NCI-H2196 treated with DMSO at 0.1 percent for 48 hours (cell line): Measurements from ENCODE around the gene CELSR1.
"Not testable (repeated sequence)": the region's sequence is repeated elsewhere in the genome, so short reads cannot be mapped to it uniquely, and the experiment has no call there.

Source experiments
- DNase-seq: peaks from one replicate; lab custom pipeline; 2025; ENCODE audit not compliant: unreplicated experiment; lab: John Stamatoyannopoulos, UW

Gene CELSR1

DNA sequence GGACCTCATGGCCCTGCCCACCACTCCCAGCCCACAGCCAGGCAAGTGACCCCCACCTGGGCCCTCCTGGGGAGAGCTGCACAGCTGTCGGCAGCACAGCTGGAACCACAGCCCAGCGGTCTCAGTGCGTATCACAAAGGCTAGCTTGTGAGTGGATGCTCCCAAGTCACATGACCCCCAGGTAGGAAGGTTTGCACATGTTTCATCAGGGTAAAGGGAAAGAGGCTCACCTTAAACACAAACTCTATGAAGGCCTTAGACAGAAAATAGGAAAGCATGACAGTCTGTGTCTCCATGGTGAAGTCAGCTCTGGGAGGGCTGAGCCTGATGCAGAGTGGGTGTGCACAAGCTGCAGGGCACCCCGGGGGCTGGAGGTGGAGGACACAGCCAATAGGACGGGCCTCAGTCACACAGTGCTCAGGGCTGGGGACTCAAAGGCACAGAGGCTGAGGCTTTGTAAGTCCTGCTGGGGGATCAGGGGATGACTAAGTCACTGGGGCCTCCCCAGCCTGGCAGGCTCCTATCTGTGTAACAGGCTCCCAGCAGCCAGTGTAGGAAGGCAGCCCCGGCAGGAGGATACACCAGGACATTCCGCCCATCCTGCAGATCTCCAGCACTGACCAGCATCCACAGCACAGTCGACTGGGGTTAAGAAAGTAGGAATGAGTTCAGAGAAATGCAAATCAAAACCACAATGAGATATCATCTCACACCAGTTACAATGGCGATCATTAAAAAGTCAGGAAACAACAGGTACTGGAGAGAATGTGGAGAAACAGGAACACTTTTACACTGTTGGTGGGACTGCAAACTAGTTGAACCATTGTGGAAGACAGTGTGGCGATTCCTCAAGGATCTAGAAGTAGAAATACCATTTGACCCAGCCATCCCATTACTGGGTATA is 22.0 kb downstream of the CELSR1 start:
- DNase-seq: no peak

- DNase-seq: no peak
Measured at GRCh38 chr22:46514592-46515207, 22.7 kb downstream of the CELSR1 start.

DNA sequence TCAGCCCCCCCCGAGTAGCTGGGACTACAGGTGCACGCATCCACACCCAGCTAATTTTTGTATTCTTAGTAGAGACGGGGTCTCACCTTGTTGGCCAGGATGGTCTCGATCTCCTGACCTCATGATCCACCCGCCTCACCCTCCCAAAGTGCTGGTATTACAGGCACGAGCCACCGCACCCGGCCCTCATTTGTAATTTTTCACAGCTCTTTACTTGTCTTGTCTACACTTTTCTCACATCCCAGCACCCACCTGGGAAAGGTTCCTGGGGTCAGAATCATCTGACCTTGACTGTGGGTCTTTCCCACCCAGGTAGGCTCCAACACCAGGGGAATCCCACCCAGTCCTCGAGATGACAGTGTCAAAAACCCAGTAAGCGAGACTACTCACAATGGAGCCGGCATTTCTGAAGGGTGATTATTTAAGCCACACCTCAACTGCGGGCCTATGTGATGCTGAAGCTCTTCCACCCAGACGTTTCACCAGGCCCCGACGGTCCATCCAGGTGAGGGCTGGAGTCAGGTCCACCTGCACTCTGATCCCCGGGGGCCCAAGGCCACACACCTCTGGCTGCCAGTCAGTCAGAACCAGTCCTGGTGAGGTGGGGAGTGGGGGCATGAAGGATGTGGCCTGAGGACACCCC is 23.4 kb downstream of the CELSR1 start:
- DNase-seq: no peak

- DNase-seq: no peak
Measured at GRCh38 chr22:46512683-46513082, 24.7 kb downstream of the CELSR1 start.

- DNase-seq: no peak
Measured at GRCh38 chr22:46512039-46512370, 25.4 kb downstream of the CELSR1 start.

DNA sequence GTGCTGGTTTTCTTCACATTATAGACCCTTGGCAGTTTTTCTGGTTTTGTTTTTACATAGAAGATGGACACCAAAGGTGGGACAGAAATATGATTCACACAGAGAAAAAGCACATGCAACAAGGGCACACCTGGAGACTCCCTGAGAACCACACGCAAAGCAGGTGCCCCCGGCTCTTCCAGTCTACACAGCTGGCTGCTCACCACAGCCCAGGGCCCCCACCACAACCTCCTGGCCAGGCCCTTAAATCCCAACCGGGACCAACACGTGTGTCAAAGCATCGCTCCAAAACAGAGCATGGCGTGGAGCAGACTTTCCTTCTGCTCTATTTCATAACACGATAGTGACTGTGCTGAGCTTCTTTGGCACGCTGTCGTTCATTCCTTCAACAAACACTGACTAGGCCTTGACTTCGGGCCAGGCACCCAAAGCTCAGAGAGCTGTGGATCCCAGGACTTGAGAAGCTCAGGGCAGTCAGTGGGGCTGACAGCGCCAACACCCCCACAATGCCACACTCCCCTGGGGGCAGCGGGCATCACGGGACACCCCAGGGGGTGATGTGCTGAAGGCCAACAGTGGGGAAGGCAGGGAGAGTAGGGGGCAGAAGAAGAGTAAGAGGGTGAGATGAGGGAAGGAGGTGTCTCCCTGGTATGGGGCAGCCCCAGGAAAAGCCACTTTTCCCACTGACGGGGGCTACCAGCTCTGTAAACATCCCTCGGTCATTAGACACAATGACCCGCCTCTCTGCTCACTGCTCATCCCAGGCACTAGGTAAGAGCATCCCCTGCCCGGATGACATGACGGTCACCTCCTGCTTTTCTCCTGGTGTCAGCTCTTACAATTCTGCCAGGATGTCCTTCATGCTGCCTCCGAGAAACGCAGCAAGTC is 26.0 kb downstream of the CELSR1 start:
- DNase-seq: no peak

DNA sequence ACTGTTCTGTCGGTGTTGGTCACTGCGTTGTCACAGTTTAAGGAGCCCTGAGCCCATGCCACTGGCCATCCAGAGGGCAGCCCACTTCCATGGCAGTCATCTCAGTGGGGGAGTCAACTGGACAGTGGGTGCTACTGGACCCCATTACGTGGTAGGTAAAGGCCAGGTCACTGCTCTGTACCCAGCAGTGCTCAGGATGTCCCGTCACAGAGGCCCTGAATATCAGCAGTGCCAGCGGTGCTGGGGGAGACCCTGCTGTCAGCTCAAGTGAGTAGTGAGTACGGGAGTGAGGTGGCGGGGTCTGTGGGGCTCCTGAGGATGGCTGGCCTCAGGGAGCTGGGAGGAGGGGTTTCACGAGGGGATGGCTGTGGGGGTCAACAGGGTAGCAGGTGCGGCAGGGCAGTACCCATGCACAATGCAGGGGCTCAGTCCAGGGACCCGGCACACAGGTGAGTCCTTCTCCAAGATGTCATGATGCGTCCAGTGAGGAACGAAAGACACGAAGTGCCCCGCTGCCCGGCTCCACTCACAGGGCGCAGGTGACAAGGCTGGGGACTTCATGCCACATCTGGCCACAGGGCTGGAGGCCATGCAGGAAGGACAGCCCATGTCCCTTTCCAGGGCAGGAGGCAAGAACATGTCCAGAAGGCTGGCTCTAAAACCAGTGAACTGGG is 27.9 kb downstream of the CELSR1 start:
- DNase-seq: no peak

DNA sequence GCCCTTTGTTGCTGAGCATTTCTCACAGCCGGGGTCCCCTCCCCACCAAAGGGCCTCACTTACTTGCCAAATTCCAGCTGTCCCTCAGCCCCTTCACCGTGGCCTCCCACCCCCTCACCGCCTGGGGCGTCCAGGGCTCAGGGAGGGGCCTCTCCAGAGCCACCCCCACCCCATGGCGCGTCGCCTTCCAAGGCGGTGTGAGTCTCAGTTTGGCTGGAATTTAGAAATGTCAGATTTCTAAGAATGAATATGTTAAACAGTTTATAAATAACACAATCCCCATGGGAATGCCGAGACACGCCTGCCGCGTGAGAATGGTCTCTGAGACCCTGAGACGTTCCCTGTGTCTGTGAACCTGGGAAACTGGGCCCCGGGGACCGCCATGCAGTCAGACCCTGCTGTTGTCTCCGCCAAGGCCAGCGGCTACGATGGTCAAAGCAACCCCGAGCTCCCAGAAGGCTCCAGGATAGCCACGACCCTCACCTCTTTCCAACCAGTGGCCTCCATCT is 28.9 kb downstream of the CELSR1 start:
- no peak for DNase-seq

- no peak for DNase-seq
Measured at GRCh38 chr22:46507451-46508425, 29.7 kb downstream of the CELSR1 start.

DNA sequence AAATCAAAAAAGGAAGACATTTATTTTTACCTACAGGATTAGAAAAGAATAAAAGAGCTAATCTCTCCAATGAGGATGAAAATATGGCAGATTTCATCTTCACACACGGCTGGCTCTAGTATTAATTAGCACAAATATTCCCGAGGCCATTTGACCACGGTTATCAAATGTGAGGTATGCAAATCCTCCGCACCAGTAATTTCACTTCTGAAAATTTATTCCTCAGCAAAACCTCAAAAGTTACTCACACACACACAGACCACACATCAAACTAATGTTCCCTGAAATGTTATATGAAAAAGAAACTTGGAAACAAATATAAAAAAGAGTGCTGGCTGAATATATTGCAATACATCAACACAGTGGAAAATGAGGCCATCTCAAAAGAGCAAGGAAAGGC is 32.8 kb downstream of the CELSR1 start:
- no peak for DNase-seq

DNA sequence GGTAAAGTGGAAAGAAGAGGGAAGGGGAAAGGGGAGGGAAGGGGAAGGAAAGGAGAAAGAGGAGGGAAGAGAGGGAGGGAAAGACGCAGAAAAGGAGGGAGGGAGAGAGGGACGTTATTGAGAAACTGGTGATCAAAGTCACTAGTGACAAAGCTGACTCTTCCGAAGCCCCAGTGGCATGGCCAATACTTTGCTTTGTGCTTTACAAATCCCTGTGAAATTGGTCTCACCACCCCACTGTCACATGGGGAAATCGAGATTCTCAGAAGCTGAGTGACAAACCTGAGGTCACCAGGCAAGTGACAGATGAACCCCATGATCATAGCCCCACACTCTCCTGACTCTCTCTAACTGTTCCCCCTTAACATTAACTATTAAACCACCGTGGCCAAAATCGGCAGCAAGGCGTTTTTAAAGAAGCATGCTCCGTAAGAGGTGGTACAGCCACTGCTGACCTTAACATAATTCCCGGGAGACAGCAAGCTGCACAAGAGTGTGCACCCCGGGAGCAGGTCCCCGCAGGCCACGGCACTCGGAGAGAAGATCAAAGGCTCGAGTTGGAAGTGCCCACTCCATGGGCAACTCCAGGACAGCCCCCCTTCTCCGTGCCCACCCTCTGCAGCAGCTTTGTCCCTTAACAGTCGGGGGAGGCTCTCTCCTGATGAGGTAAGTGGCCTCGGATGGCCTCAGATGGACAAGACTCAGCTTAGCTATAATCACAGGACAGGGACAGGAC is 34.8 kb downstream of the CELSR1 start:
- DNase-seq: no peak

- DNase-seq: no peak
Measured at GRCh38 chr22:46501701-46502100, 35.7 kb downstream of the CELSR1 start.

DNA sequence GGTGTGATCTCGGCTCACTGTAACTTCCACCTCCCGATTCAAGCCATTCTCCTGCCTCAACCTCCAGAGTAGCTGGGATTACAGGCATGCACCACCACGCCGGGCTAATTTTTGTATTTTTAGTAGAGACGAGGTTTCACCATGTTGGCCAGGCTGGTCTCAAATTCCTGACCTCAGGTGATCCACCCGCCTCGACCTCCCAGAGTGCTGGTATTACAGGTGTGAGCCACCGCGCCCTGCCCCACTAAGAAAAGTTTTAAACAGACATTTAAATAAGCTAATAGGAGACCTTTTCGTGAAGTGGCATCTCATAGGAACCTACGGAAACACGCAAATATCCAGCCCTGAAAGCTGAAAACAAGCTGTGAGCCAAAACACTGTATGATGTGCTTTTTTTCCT is 36.2 kb downstream of the CELSR1 start:
- DNase-seq: not testable (repeated sequence)

DNA sequence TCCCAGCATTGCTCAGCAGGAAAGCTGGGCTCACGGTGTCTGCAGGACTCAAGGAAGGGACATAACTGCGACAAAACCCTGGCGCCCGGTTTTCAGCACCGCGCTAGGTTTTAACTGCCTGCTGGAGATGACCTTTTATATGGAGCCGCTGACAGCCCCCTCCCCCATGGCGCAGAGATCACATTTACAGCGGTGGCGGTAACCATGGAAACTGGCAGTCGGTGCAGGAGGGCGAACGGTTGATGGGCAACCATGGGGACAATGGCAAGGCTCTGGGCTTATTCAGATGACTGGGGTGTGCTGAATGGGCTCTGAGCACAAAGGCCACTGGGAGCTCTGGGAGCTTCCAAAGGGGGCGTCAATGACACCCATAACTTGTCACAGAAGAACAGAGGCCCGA is 37.2 kb downstream of the CELSR1 start:
- no peak for DNase-seq

DNA sequence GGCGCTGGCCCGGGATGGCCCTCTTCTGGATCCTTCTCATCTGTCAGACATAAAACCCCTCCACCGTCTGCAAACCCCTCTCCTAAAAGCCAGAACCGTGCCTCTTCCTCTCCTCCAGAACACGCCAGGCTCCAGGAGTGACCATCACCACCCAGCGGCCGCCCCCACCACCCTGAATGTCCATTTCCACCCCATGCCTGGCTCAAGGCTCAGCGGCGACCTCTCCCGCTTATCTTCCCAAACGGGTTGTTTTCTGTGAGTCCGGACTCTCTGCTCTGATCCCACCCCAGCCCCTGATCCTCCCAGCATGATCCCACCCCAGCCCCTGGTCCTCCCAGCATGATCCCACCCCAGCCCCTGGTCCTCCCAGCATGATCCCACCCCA is 37.6 kb downstream of the CELSR1 start:
- no peak for DNase-seq

GRCh38 chr22:46491946-46492345 is 45.5 kb downstream of the CELSR1 start:
- no peak for DNase-seq

GRCh38 chr22:46490538-46490937 is 46.9 kb downstream of the CELSR1 start:
- no peak for DNase-seq

DNA sequence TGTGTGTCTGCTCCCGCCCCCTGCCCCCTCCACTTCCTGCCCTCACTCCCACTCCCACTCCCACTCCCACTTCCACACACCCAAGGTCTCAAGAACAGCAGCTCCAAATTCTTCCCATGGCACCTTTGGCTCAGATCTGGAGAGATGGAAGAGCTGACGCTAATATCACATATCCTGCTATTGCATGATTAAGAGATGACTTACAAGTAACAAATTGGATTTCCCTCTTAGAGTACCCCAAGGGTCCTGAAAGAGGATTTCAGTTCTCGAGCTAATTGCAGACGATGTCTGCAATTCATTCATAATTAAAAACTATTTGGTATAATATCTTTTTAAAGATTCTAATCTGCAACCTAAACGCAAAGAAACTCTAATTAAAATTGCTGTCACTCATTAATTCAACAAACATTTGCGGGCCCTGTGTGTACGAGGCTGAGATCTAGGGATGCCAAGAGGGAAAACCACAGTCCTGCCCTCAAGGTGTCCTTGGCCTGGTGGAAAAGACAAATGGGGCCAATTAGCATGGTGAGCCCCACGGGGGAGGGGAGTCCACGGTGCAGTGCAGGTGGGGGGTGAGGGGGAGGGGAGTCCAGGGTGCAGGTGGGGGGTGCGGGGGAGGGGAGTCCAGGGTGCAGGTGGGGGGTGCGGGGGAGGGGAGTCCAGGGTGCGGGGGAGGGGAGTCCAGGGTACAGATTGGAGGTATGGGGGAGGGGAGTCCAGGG is 50.3 kb downstream of the CELSR1 start:
- DNase-seq: no peak
